Mammary epithelial cell (primary cell): ENCODE data around the gene FCER1G.

Experiments
- CTCF ChIP-seq, 2 donors: IDR thresholded peaks in 1 of 2; conservative IDR thresholded peaks in 1 of 2; 2 replicates each; pipeline ENCODE4 v1.5.1; 2011 to 2012; ENCODE audit warnings: inconsistent platforms in 2 of 2, low read length in 2 of 2, mild to moderate bottlenecking in 2 of 2, control low read depth in 1 of 2, low read depth in 1 of 2; ENCODE audit not compliant: insufficient read depth in 1 of 2; ENCODE audit errors: extremely low read depth in 1 of 2
- EZH2 ChIP-seq: IDR thresholded peaks from 2 replicates; pipeline ENCODE4 v1.6.1; 2012; ENCODE audit warnings: low read length, inconsistent platforms, borderline replicate concordance

GRCh38 chr1:161188381-161188780 lies 26.7 kb upstream of the FCER1G start:
- TF ChIP-seq CTCF (conservative IDR thresholded peaks at IDR 0.05 in 1 of 2, IDR thresholded peaks at IDR 0.05 in 1 of 2; ENCODE audit: extremely low read depth in 1 of 2, insufficient read depth in 1 of 2, low read depth in 1 of 2, low read length in 2 of 2): no peak
- no peak for TF ChIP-seq EZH2
